Epithelial cell of proximal tubule (primary cell): ENCODE measurements around the gene RBM46. TPM values are rescaled to one million over a fixed set of nuclear protein-coding genes. Genes with fewer than 3 reads are reported as not detected.

Source experiments
- DNase-seq: peaks from one replicate; pipeline ENCODE4 v3.0.0-alpha.2; 2011; ENCODE audit warnings: low read depth
- H3K4me3 ChIP-seq: 2 replicates; pipeline ENCODE4 v1.5.1; 2011; ENCODE audit warnings: low read depth, mild to moderate bottlenecking, low read length
- total RNA-seq: library from RNA; depleted of rRNA; stranded (reverse); fragments of >200 nt; gene quantifications from 2 replicates; pipeline ENCODE4 v1.2.3, GENCODE V29; 2015
- TF ChIP-seq, protein P1 (sequence below): conservative IDR thresholded peaks from 2 replicates; pipeline ENCODE4 v1.5.1; 2012; ENCODE audit warnings: low read depth, mild to moderate bottlenecking, low read length

The RBM46 gene
- total RNA-seq, 1 donor from 2014 or later: 0.40 TPM

DNA sequence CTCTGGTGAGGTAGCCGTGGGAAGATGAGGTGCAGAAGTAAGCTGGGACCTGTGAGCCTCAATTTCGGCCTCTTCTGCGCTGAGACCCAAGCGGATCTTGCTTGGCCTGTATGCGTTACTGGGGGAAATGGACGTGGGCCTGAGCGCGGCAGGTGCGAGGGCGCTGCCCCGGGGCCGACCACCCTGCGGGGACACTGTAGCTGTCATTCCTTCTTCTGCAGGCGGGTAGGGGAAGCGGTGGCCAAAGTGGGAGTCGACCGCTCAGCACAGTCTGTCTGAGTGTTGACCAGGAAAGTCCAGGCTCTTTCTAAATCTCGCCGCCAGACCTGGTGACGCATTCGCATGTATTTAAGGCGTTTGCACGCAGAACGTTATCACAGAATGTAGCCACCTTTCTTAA is 40.6 kb upstream of the RBM46 start:
- TF ChIP-seq, protein P1, sequence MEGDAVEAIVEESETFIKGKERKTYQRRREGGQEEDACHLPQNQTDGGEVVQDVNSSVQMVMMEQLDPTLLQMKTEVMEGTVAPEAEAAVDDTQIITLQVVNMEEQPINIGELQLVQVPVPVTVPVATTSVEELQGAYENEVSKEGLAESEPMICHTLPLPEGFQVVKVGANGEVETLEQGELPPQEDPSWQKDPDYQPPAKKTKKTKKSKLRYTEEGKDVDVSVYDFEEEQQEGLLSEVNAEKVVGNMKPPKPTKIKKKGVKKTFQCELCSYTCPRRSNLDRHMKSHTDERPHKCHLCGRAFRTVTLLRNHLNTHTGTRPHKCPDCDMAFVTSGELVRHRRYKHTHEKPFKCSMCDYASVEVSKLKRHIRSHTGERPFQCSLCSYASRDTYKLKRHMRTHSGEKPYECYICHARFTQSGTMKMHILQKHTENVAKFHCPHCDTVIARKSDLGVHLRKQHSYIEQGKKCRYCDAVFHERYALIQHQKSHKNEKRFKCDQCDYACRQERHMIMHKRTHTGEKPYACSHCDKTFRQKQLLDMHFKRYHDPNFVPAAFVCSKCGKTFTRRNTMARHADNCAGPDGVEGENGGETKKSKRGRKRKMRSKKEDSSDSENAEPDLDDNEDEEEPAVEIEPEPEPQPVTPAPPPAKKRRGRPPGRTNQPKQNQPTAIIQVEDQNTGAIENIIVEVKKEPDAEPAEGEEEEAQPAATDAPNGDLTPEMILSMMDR: no peak
- no peak overlapping the region for H3K4me3 ChIP-seq
- no peak for DNase-seq

DNA sequence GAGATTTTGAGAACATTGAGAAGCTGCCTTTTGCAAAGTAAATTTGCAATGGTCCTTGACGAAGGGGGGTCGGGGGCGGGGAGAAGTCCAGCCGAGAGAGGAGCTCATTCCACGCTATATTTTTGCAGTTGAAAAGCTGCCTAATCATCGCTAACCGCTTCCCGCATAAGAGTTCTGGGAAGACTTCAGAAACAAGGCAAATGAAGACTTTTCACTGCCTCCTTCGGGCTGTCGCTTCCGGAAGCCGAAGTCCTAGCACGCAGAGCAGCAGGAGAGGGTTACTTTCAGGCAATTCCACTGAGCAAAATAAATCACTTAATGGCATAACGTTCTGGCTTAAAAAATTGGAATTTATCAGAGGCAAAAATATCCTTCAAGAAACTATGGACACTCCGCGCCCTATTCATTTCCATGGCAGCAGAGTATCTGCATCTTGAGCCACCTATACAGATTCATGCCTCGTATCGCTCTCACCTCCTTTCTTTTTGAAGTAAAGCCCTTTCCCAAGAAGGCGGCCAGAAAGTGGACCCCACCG is 39.9 kb upstream of the RBM46 start:
- no peak for DNase-seq
- TF ChIP-seq, protein P1: no peak
- H3K4me3 ChIP-seq: no peak overlapping the region

DNA sequence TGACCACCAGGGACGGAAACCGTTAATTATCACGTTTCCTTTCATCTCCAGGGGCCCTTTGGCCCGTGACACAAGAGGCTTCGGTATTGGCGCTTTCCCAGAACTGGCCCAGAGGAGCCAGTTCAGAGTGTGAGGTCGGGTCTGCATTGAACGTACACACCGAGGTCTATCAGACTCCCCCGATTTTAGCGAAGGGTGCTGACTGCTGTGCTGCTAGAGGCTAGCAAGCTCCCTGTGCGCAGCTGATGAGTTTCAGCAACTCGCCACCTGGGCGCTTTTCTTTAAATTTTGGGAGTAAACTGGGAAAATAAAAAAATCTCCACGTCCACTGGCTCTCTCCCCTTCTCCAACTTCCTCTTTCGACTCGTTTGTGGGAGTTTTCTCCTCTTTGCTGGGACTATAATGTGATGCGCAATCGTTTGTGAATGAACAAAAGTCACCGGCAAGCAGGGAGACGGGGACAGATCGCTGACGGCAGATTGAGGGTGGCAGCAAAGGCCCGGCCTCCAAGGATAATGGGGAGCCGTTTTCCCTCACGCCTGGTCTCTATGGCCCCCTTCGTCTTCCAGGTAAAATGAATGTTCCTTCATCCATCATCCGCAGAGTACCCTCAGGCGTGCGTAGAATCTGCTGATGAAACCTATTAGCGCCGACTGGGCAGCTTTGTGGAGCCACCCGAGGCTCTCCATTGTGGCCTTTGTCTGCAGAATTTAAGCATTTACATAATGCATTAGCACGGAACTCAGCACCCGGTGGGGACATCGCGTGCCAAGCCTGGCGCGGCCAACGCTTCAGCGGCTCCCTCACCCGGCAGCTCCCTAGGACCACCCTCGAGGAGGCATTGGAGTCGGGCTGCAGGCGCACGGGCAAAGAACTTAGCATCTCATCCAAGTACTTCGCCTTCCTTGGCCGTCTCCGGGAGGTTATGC is 38.9 kb upstream of the RBM46 start:
- DNase-seq: no peak
- TF ChIP-seq, protein P1: no peak
- H3K4me3 ChIP-seq: peak overlapping the region; percentile 39

DNA sequence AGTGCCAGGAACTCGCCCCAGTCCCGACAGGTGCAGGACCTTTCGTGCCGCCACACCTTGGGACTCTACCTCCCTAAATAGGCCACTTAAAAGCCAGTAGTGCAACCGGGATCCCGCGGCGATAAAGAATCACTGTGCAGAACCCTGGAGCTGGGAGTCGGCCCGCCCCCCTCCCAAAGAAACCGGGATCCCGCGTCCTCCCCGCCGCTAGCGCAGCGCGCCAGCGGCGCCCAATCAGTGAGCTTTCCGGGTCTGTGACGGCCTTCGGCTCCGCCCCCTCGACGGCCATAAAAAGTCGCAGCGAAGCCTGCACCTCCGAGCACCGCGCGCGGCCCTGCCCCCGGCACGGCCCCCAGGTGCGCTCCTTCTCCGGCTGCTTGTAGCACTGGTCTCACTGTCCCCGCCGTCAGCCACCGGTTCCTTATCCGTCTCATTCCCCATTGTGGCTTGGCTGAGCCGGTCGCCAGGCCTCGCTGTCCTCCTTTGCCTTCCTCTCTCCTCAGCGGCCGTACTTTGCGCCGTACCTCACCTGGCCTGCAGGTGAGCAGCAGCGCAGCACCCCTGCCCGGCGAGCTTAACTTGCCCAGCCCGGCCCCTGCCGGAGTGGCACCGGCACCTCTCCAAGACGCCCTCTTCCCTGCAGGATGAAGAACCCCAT is 37.3 kb upstream of the RBM46 start, which contains the start of gene LRAT:
TSS of gene LRAT (plus strand) at position 318 of the 658 bp plus-strand sequence. CDS start at position 645, 327 bp downstream.
- DNase-seq: no peak

DNA sequence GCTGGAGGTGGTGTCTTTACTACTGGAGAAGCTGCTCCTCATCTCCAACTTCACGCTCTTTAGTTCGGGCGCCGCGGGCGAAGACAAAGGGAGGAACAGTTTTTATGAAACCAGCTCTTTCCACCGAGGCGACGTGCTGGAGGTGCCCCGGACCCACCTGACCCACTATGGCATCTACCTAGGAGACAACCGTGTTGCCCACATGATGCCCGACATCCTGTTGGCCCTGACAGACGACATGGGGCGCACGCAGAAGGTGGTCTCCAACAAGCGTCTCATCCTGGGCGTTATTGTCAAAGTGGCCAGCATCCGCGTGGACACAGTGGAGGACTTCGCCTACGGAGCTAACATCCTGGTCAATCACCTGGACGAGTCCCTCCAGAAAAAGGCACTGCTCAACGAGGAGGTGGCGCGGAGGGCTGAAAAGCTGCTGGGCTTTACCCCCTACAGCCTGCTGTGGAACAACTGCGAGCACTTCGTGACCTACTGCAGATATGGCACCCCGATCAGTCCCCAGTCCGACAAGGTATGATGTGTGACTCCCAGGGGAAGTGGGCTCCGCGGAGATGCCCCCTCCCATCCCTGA is 36.6 kb upstream of the RBM46 start:
- TF ChIP-seq, protein P1: no peak
- no peak for DNase-seq
- H3K4me3 ChIP-seq: peak overlapping the region; percentile 72

More for the DNA sequence above, 37.3 kb upstream of the RBM46 start, which contains the start of gene LRAT:
- TF ChIP-seq, protein P1: no peak
- peak within 1 kb of the TSS; percentile 72 for H3K4me3 ChIP-seq

DNA sequence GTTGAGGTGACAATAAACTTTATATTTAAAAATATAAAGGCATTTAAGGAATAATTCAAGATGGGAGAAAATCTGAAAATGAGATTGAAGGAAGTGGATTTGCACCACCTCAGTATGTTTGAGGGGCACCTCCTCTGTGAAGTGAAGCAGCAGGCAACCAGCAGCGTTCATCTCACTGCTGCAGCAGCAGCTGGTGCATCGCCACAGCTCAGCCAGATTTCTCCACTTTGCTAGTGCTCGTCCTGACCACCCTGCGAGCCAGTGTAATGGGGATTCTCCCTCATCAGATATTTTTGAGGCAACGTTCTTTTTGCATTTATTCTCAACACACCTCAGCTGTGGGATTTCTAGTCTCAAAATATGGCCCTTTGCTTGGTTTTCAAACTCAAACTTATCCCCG is 23.4 kb upstream of the RBM46 start:
- H3K4me3 ChIP-seq: no peak overlapping the region
- TF ChIP-seq, protein P1: no peak
- DNase-seq: no peak
